Panc1 (cell line): ENCODE data around the gene MCM3AP.

Experiments used
- POLR2AphosphoS5 ChIP-seq: IDR thresholded peaks from 2 replicates; pipeline ENCODE4 v1.6.1; 2012; ENCODE audit warnings: mild to moderate bottlenecking, low read depth, low read length, moderate library complexity
- TF ChIP-seq, protein P1 (sequence below): fragments of 450-650 bp; IDR thresholded peaks from 2 replicates; pipeline ENCODE4 v1.5.1; 2017; ENCODE audit warnings: mild to moderate bottlenecking

DNA sequence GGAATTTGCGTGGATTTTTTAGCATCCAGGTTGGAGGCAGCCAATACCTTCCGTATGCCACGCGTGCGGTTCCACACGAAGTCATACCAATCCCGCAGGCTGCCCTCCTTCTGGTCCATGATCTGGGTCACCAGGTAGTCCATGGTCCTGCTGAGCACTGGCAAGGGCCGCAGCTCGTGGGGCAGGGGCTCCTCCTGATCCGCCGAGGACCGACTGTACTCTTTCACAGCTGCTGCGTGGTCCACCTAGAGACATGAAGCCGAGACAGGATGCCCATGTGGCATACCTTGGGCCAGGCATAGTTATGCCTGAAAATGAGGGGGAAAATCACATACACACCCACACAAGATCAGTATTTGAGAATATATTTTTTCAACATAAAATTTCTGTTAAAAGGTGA, 12.1 kb downstream of the MCM3AP start:
- TF ChIP-seq POLR2AphosphoS5: no peak
- TF ChIP-seq, protein P1, sequence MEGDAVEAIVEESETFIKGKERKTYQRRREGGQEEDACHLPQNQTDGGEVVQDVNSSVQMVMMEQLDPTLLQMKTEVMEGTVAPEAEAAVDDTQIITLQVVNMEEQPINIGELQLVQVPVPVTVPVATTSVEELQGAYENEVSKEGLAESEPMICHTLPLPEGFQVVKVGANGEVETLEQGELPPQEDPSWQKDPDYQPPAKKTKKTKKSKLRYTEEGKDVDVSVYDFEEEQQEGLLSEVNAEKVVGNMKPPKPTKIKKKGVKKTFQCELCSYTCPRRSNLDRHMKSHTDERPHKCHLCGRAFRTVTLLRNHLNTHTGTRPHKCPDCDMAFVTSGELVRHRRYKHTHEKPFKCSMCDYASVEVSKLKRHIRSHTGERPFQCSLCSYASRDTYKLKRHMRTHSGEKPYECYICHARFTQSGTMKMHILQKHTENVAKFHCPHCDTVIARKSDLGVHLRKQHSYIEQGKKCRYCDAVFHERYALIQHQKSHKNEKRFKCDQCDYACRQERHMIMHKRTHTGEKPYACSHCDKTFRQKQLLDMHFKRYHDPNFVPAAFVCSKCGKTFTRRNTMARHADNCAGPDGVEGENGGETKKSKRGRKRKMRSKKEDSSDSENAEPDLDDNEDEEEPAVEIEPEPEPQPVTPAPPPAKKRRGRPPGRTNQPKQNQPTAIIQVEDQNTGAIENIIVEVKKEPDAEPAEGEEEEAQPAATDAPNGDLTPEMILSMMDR: no peak
